Keratinocyte (primary cell): ENCODE data around the gene GPR42. TPM values are rescaled to one million over a fixed set of nuclear protein-coding genes. Genes with fewer than 3 reads are reported as not detected.

ENCODE experiments used
- DNase-seq: peaks from one replicate; pipeline ENCODE4 v3.0.0-alpha.2; 2011; ENCODE audit warnings: low read depth, missing footprints, low spot score
- FAIRE-seq: peaks from 2 replicates; lab custom pipeline; 2011; peaks lifted over from hg19 to GRCh38; lab: Jason Lieb, UNC
- H2AFZ ChIP-seq: 2 replicates; pipeline ENCODE4 v1.6.0; 2012; ENCODE audit warnings: low read length, control low read depth, inconsistent platforms; ENCODE audit not compliant: control insufficient read depth
- H3K27ac ChIP-seq: 2 replicates; pipeline ENCODE4 v1.5.1; 2011; ENCODE audit warnings: low read length; ENCODE audit not compliant: control insufficient read depth, insufficient read depth
- H3K27me3 ChIP-seq: 3 replicates; pipeline ENCODE4 v1.6.0; 2011; ENCODE audit warnings: low read length; ENCODE audit not compliant: control insufficient read depth, insufficient read depth; ENCODE audit errors: extremely low read depth
- H3K36me3 ChIP-seq, 2 experiments: 2 replicates in 1 of 2; 3 replicates in 1 of 2; pipeline ENCODE4 v1.5.1; 2011; ENCODE audit warnings: low read length in 2 of 2, mild to moderate bottlenecking in 1 of 2; ENCODE audit not compliant: control insufficient read depth in 2 of 2, insufficient read depth in 2 of 2; ENCODE audit errors: extremely low read depth in 1 of 2
- H3K4me1 ChIP-seq: 3 replicates; pipeline ENCODE4 v1.5.1; 2011; ENCODE audit warnings: low read length; ENCODE audit not compliant: control insufficient read depth, insufficient read depth; ENCODE audit errors: extremely low read depth
- H3K4me2 ChIP-seq: 3 replicates; pipeline ENCODE4 v1.6.0; 2011; ENCODE audit warnings: low read depth, low read length; ENCODE audit not compliant: control insufficient read depth, insufficient read depth; ENCODE audit errors: extremely low read depth
- H3K4me3 ChIP-seq, 3 experiments: fragments of 200-600 bp in 1 of 3; sonication (generic) in 1 of 3; 2 replicates in 2 of 3; 3 replicates in 1 of 3; pipeline ENCODE4 v1.5.1; 2011 to 2016; ENCODE audit warnings: low read length in 3 of 3, mild to moderate bottlenecking in 3 of 3, control low read depth in 2 of 3, inconsistent platforms in 1 of 3, low read depth in 1 of 3, mixed read lengths in 1 of 3, mixed run types in 1 of 3, moderate library complexity in 1 of 3; ENCODE audit not compliant: control insufficient read depth in 2 of 3, insufficient read depth in 2 of 3; ENCODE audit errors: extremely low read depth in 1 of 3
- H3K79me2 ChIP-seq: 2 replicates; pipeline ENCODE4 v1.6.0; 2012; ENCODE audit warnings: low read length; ENCODE audit not compliant: control insufficient read depth, insufficient read depth
- H3K9ac ChIP-seq: 3 replicates; pipeline ENCODE4 v1.6.0; 2011; ENCODE audit warnings: low read length; ENCODE audit not compliant: control insufficient read depth, insufficient read depth; ENCODE audit errors: extremely low read depth
- H3K9me1 ChIP-seq: 3 replicates; pipeline ENCODE4 v1.6.0; 2011; ENCODE audit warnings: low read length; ENCODE audit not compliant: control insufficient read depth, insufficient read depth; ENCODE audit errors: extremely low read depth
- H3K9me3 ChIP-seq: 2 replicates; pipeline ENCODE4 v1.5.1; 2012; ENCODE audit warnings: low read depth, low read length; ENCODE audit not compliant: control insufficient read depth
- H4K20me1 ChIP-seq: 3 replicates; pipeline ENCODE4 v1.6.0; 2011; ENCODE audit warnings: low read length; ENCODE audit not compliant: control insufficient read depth, insufficient read depth; ENCODE audit errors: extremely low read depth
- EZH2 ChIP-seq: IDR thresholded peaks from one replicate; pipeline ENCODE4 v1.6.1; 2012; ENCODE audit warnings: inconsistent platforms, mild to moderate bottlenecking, low read length, moderate library complexity
- dilution Hi-C: fragments of 300-500 bp; cut with MboI; formaldehyde crosslinking; loops from one replicate; pipeline ENCODE4 v1.7.0; 2020; ENCODE audit warnings: low sequenced_read_pairs; ENCODE audit not compliant: extremely low pct_ligation_motif_present
- polyA plus RNA-seq, 5 experiments: library from polyadenylated mRNA; depleted of rRNA in 3 of 5; stranded (reverse) in 3 of 5; stranded (forward) in 1 of 5; unstranded in 1 of 5; fragments of >200 nt; gene quantifications; 1 replicate in 1 of 5; 2 replicates in 3 of 5; 3 replicates in 1 of 5; pipeline versions ENCODE4 v1.2.1 to v1.2.3, GENCODE V29; 2011 to 2012; ENCODE audit warnings: missing spikeins in 2 of 5, low read depth in 1 of 5, low replicate concordance in 1 of 5
- TF ChIP-seq, protein P1 (sequence below), 3 experiments: IDR thresholded peaks in 1 of 3; conservative IDR thresholded peaks in 1 of 3; optimal IDR thresholded peaks in 1 of 3; 2 replicates in 2 of 3; 3 replicates in 1 of 3; pipeline versions ENCODE3 to v1.5.1; 2011; ENCODE audit warnings: low read length in 3 of 3, mild to moderate bottlenecking in 3 of 3, moderate library complexity in 2 of 3, control low read depth in 1 of 3, inconsistent platforms in 1 of 3; ENCODE audit not compliant: insufficient read depth in 2 of 3; ENCODE audit errors: extremely low read depth in 1 of 3

Gene GPR42
- polyA plus RNA-seq, 1 donor (not counting 4 experiments of a cell fraction or from before 2014, with no cell fraction given), result not detected

DNA sequence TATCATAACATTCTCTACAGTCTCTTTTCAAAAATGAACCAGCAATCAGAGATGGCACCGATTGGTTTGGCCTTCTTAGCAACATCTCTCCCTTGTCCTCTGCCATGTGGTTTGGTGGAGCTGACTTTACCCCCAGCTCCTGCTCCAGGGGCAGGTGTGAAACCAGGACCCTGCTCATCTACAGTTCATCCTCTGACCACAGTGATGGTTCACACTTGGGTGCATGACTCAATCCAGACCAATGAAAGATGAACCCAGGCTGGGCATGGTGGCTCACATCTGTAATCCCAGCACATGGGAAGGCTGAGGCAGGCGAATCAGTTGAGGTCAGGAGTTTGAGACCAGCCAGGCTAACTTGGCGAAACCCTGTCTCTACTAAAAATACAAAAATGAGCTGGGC, 43.6 kb downstream of the GPR42 start:
- H3K9me3 ChIP-seq, result no peaks in the 10 kb centered on the region
- no peaks in the 10 kb centered on the region for H3K36me3 ChIP-seq
- no peak overlapping the region for H3K4me3 ChIP-seq
- FAIRE-seq (no peak), DNase-seq (no peak)
- dilution Hi-C loops, result no loop called here
- no peaks in the 10 kb centered on the region for H3K79me2 ChIP-seq
- peaks cover 9% of the 10 kb centered on the region for H3K27me3 ChIP-seq
- no peak overlapping the region for H3K9ac ChIP-seq
- no peaks in the 10 kb centered on the region for H3K9me1 ChIP-seq
- no peaks in the 10 kb centered on the region for H3K4me1 ChIP-seq
- H3K27ac ChIP-seq, result no peak overlapping the region
- no peak overlapping the region for H2AFZ ChIP-seq
- H3K4me2 ChIP-seq, result no peak overlapping the region
- no peaks in the 10 kb centered on the region for H4K20me1 ChIP-seq
- TF ChIP-seq, protein P1, sequence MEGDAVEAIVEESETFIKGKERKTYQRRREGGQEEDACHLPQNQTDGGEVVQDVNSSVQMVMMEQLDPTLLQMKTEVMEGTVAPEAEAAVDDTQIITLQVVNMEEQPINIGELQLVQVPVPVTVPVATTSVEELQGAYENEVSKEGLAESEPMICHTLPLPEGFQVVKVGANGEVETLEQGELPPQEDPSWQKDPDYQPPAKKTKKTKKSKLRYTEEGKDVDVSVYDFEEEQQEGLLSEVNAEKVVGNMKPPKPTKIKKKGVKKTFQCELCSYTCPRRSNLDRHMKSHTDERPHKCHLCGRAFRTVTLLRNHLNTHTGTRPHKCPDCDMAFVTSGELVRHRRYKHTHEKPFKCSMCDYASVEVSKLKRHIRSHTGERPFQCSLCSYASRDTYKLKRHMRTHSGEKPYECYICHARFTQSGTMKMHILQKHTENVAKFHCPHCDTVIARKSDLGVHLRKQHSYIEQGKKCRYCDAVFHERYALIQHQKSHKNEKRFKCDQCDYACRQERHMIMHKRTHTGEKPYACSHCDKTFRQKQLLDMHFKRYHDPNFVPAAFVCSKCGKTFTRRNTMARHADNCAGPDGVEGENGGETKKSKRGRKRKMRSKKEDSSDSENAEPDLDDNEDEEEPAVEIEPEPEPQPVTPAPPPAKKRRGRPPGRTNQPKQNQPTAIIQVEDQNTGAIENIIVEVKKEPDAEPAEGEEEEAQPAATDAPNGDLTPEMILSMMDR (optimal IDR thresholded peaks at IDR 0.05 in 1 of 3, IDR thresholded peaks at IDR 0.05 in 1 of 3, conservative IDR thresholded peaks at IDR 0.05 in 1 of 3; ENCODE audit: extremely low read depth in 1 of 3, insufficient read depth in 2 of 3, low read length in 3 of 3), result no peak
- TF ChIP-seq EZH2, result no peak

DNA sequence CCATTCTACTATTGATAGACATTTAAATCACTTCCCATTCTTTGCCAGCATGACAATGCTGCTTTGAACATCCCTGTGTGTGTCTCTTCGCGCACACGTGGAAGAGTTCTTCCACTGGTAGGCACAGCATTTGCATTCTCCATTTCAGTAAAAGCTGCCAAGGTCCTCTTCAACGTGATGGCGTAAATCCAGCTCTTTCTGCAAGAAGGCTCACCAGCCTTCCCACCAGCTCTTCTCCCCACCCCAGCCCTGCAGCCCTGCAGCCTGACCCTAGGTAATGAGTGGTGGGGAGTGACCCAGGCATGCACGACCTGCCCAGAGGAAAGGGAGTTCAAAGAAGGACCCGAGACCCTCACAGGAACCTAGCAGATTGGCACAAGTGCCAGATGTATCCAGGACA, 45.5 kb downstream of the GPR42 start:
- H3K9ac ChIP-seq, result no peak overlapping the region
- DNase-seq, result no peak
- TF ChIP-seq, protein P1 (optimal IDR thresholded peaks at IDR 0.05 in 1 of 3, IDR thresholded peaks at IDR 0.05 in 1 of 3, conservative IDR thresholded peaks at IDR 0.05 in 1 of 3; ENCODE audit: extremely low read depth in 1 of 3, insufficient read depth in 2 of 3, low read length in 3 of 3), result no peak
- no peak for TF ChIP-seq EZH2
- no peaks in the 10 kb centered on the region for H3K36me3 ChIP-seq
- no peaks in the 10 kb centered on the region for H3K4me1 ChIP-seq
- H3K4me2 ChIP-seq, result no peak overlapping the region
- FAIRE-seq, result no peak
- H3K79me2 ChIP-seq, result no peaks in the 10 kb centered on the region
- no peaks in the 10 kb centered on the region for H4K20me1 ChIP-seq
- peaks cover 13% of the 10 kb centered on the region for H3K27me3 ChIP-seq
- no peaks in the 10 kb centered on the region for H3K9me3 ChIP-seq
- no peak overlapping the region for H3K4me3 ChIP-seq
- H3K9me1 ChIP-seq, result no peaks in the 10 kb centered on the region
- no peak overlapping the region for H3K27ac ChIP-seq
- dilution Hi-C loops, result no loop called here
- no peak overlapping the region for H2AFZ ChIP-seq
